H1 (cell line): ENCODE results near the gene CUX1. TPM values are rescaled to one million over a fixed set of nuclear protein-coding genes. Genes with fewer than 3 reads are reported as not detected.
A peak's percentile ranks its signal among the peaks of the same experiment; 100 is the strongest.

Experiments used
- CTCF ChIA-PET: fragments of 300-600 bp; sonication (Branson Sonifier 250); formaldehyde crosslinking; loops from one replicate; lab custom pipeline; 2021; ENCODE audit not compliant: partially characterized antibody; lab: Charles Lee
- POLR2A ChIA-PET: fragments of 300-600 bp; sonication (Branson Sonifier 250); formaldehyde crosslinking; loops from one replicate; lab custom pipeline; 2021; ENCODE audit warnings: inconsistent platforms; ENCODE audit not compliant: partially characterized antibody; lab: Charles Lee
- DNase-seq, 2 experiments: peaks; one replicate each; pipeline versions ENCODE4 v3.0.0 to v3.0.0-alpha.2; 2010 to 2022; ENCODE audit warnings: low spot score in 2 of 2, low read depth in 1 of 2, mixed read lengths in 1 of 2
- FAIRE-seq: peaks from 2 replicates; lab custom pipeline; 2011; peaks lifted over from hg19 to GRCh38; lab: Jason Lieb, UNC
- H2AFZ ChIP-seq: 2 replicates; pipeline ENCODE4 v1.8.1; 2012; ENCODE audit warnings: low read length, inconsistent platforms
- H2AK5ac ChIP-seq: 2 replicates; pipeline ENCODE4 v1.6.1; 2013; ENCODE audit warnings: low read depth, low read length
- H2BK120ac ChIP-seq: replicated peaks from 2 replicates; pipeline ENCODE3; 2013; ENCODE audit warnings: low read depth, low read length, inconsistent platforms
- H2BK12ac ChIP-seq: 2 replicates; pipeline ENCODE4 v1.6.1; 2013; ENCODE audit warnings: low read depth, low read length
- H2BK15ac ChIP-seq: 2 replicates; pipeline ENCODE4 v1.6.1; 2013; ENCODE audit warnings: low read length
- H2BK20ac ChIP-seq: 2 replicates; pipeline ENCODE4 v1.6.1; 2013; ENCODE audit warnings: low read length
- H2BK5ac ChIP-seq: 2 replicates; pipeline ENCODE4 v1.6.1; 2013; ENCODE audit warnings: low read depth, low read length
- H3K14ac ChIP-seq: 2 replicates; pipeline ENCODE4 v1.6.1; 2013; ENCODE audit warnings: inconsistent platforms; ENCODE audit not compliant: insufficient read length
- H3K18ac ChIP-seq: 2 replicates; pipeline ENCODE4 v1.6.1; 2013; ENCODE audit warnings: low read length; ENCODE audit errors: extremely low read depth
- H3K23ac ChIP-seq: 2 replicates; pipeline ENCODE4 v1.6.1; 2013; ENCODE audit warnings: inconsistent platforms; ENCODE audit not compliant: insufficient read length
- H3K23me2 ChIP-seq: 2 replicates; pipeline ENCODE4 v1.6.1; 2013; ENCODE audit warnings: low read depth, low read length
- H3K27ac ChIP-seq: 2 replicates; pipeline ENCODE4 v1.6.1; 2011; ENCODE audit warnings: low read depth, low read length, inconsistent platforms
- H3K27me3 ChIP-seq, 4 experiments: replicated peaks in 1 of 4; 1 replicate in 1 of 4; 2 replicates in 3 of 4; pipeline versions ENCODE4 v1.6.1 to v1.8.1; 2011 to 2013; ENCODE audit warnings: low read length in 3 of 4, mild to moderate bottlenecking in 3 of 4, inconsistent platforms in 2 of 4, mixed read lengths in 2 of 4, moderate library complexity in 1 of 4; ENCODE audit not compliant: control insufficient read depth in 3 of 4, insufficient read depth in 3 of 4; ENCODE audit errors: extremely low read depth in 1 of 4
- H3K36me3 ChIP-seq, 4 experiments: 2 replicates each; pipeline versions ENCODE4 v1.6.1 to v1.8.1; 2011 to 2013; ENCODE audit warnings: mild to moderate bottlenecking in 4 of 4, low read length in 3 of 4, moderate library complexity in 2 of 4, control low read depth in 1 of 4, inconsistent platforms in 1 of 4; ENCODE audit not compliant: insufficient read depth in 4 of 4, control insufficient read depth in 2 of 4
- H3K4ac ChIP-seq: replicated peaks from 2 replicates; pipeline ENCODE3; 2013; ENCODE audit warnings: low read length, low read depth, mixed read lengths, inconsistent platforms; ENCODE audit not compliant: insufficient read length
- H3K4me1 ChIP-seq, 4 experiments: replicated peaks in 1 of 4; 1 replicate in 1 of 4; 2 replicates in 3 of 4; pipeline versions ENCODE4 v1.6.1 to v1.8.1; 2011 to 2013; ENCODE audit warnings: low read length in 3 of 4, inconsistent platforms in 2 of 4, mixed read lengths in 1 of 4; ENCODE audit not compliant: insufficient read depth in 4 of 4, control insufficient read depth in 3 of 4
- H3K4me2 ChIP-seq, 2 experiments: 2 replicates each; pipeline versions ENCODE4 v1.6.1 to v1.8.1; 2011 to 2013; ENCODE audit warnings: low read depth in 2 of 2, low read length in 2 of 2, control low read depth in 1 of 2, inconsistent platforms in 1 of 2, mild to moderate bottlenecking in 1 of 2; ENCODE audit not compliant: insufficient read depth in 1 of 2
- H3K4me3 ChIP-seq, 4 experiments: fragments of 200-600, 300-600 bp in 1 of 4; sonication (generic), shearing (Covaris generic), sonication (Bioruptor Twin) in 1 of 4; 2 replicates each; pipeline versions ENCODE4 v1.5.1 to v1.8.1; 2011 to 2016; ENCODE audit warnings: low read length in 4 of 4, low read depth in 3 of 4, control low read depth in 2 of 4, inconsistent platforms in 2 of 4, mild to moderate bottlenecking in 2 of 4, mixed read lengths in 1 of 4, moderate library complexity in 1 of 4; ENCODE audit not compliant: insufficient read depth in 2 of 4; ENCODE audit errors: extremely low read depth in 1 of 4
- H3K56ac ChIP-seq: replicated peaks from 2 replicates; pipeline ENCODE3; 2013; ENCODE audit warnings: low read depth, mild to moderate bottlenecking, mixed read lengths, low read length, inconsistent platforms; ENCODE audit not compliant: insufficient read length
- H3K79me1 ChIP-seq: 2 replicates; pipeline ENCODE4 v1.6.1; 2013; ENCODE audit warnings: low read depth, low read length, control low read depth
- H3K79me2 ChIP-seq, 2 experiments: 2 replicates each; pipeline versions ENCODE4 v1.6.1 to v1.8.1; 2012 to 2013; ENCODE audit warnings: low read length in 2 of 2, mild to moderate bottlenecking in 2 of 2, inconsistent platforms in 1 of 2; ENCODE audit not compliant: insufficient read depth in 2 of 2, control insufficient read depth in 1 of 2
- H3K9ac ChIP-seq, 4 experiments: replicated peaks in 1 of 4; 1 replicate in 1 of 4; 2 replicates in 3 of 4; pipeline versions ENCODE4 v1.6.1 to v1.8.1; 2011 to 2013; ENCODE audit warnings: low read depth in 3 of 4, low read length in 3 of 4, control low read depth in 2 of 4, mild to moderate bottlenecking in 2 of 4, moderate library complexity in 2 of 4, inconsistent platforms in 1 of 4; ENCODE audit errors: extremely low read depth in 1 of 4
- H3K9me3 ChIP-seq, 2 experiments: 2 replicates each; pipeline versions ENCODE4 v1.6.1 to v1.8.1; 2012 to 2013; ENCODE audit warnings: mild to moderate bottlenecking in 2 of 2, moderate library complexity in 2 of 2, control low read depth in 1 of 2, inconsistent platforms in 1 of 2, low read depth in 1 of 2, low read length in 1 of 2, mixed read lengths in 1 of 2; ENCODE audit not compliant: insufficient read depth in 2 of 2
- H4K20me1 ChIP-seq, 2 experiments: replicated peaks in 1 of 2; 2 replicates each; pipeline versions ENCODE3 to v1.8.1; 2011 to 2013; ENCODE audit warnings: inconsistent platforms in 2 of 2, low read length in 2 of 2, mild to moderate bottlenecking in 1 of 2; ENCODE audit not compliant: insufficient read depth in 2 of 2, control insufficient read depth in 1 of 2
- H4K5ac ChIP-seq: 2 replicates; pipeline ENCODE4 v1.6.1; 2013; ENCODE audit warnings: low read length, low read depth, mixed read lengths, inconsistent platforms; ENCODE audit not compliant: insufficient read length
- H4K8ac ChIP-seq: 2 replicates; pipeline ENCODE4 v1.8.0; 2013; ENCODE audit warnings: mild to moderate bottlenecking, moderate library complexity, low read length, inconsistent platforms; ENCODE audit not compliant: insufficient read depth; ENCODE audit errors: extremely low read depth
- H4K91ac ChIP-seq: replicated peaks from 2 replicates; pipeline ENCODE3; 2013; ENCODE audit warnings: low read length, mixed read lengths, inconsistent platforms; ENCODE audit not compliant: insufficient read length
- BACH1 ChIP-seq: IDR thresholded peaks from 2 replicates; pipeline ENCODE4 v1.6.1; 2012; ENCODE audit warnings: low read length, improper control_type of control experiment
- CBX5 ChIP-seq: fragments of 300-800, 300-1000 bp; sonication (generic); IDR thresholded peaks from 2 replicates; pipeline ENCODE4 v1.7.1; 2016; ENCODE audit warnings: antibody characterized with exemption, low read length, low read depth
- CHD2 ChIP-seq: IDR thresholded peaks from 2 replicates; pipeline ENCODE4 v1.6.1; 2012; ENCODE audit warnings: low read length, improper control_type of control experiment
- EZH2 ChIP-seq: fragments of 200-600 bp; sonication (generic); IDR thresholded peaks from 2 replicates; pipeline ENCODE4 v1.7.1; 2012; ENCODE audit warnings: low read depth, mild to moderate bottlenecking, moderate library complexity, low read length, inconsistent platforms; ENCODE audit not compliant: severe bottlenecking
- FOSL1 ChIP-seq: IDR thresholded peaks from 2 replicates; pipeline ENCODE4 v1.6.1; 2011; ENCODE audit warnings: mild to moderate bottlenecking, low read depth, low read length, moderate library complexity; ENCODE audit not compliant: insufficient read depth
- JUND ChIP-seq: IDR thresholded peaks from 2 replicates; pipeline ENCODE4 v1.6.1; 2011; ENCODE audit warnings: mild to moderate bottlenecking, improper control_type of control experiment, low read length
- POLR2A ChIP-seq, 2 experiments: IDR thresholded peaks; 1 replicate in 1 of 2; 2 replicates in 1 of 2; pipeline ENCODE4 v1.6.1; 2011; ENCODE audit warnings: low read depth in 2 of 2, low read length in 2 of 2, mild to moderate bottlenecking in 2 of 2; ENCODE audit errors: control extremely low read depth in 1 of 2
- RXRA ChIP-seq: IDR thresholded peaks from 2 replicates; pipeline ENCODE4 v1.6.1; 2011; ENCODE audit warnings: low read depth, mild to moderate bottlenecking, low read length, moderate library complexity; ENCODE audit not compliant: insufficient read depth
- USF2 ChIP-seq: IDR thresholded peaks from 2 replicates; pipeline ENCODE4 v1.6.1; 2011; ENCODE audit warnings: low read length, improper control_type of control experiment
- WGBS, 2 experiments: shearing (Covaris generic) in 1 of 2; methylation state at CpG; one replicate each; pipeline versions ENCODE4 v1.1.6 to v1.1.7; 2013 to 2015; ENCODE audit warnings: low lambda C conversion rate in 2 of 2, mixed read lengths in 2 of 2, inconsistent platforms in 1 of 2, low coverage in 1 of 2, missing lambda C conversion rate in 1 of 2; ENCODE audit not compliant: insufficient replicate concordance in 2 of 2, insufficient coverage in 1 of 2, insufficient read length in 1 of 2; ENCODE audit errors: extremely low coverage in 1 of 2, missing lambda C conversion rate in 1 of 2; 5-methylcytosine and 5-hydroxymethylcytosine counted together
- polyA plus RNA-seq, 7 experiments: library from polyadenylated mRNA; depleted of rRNA in 3 of 7; stranded (reverse) in 5 of 7; unstranded in 2 of 7; fragments of >200 nt in 5 of 7; fragments of 200-250 nt in 2 of 7; gene quantifications; 1 replicate in 5 of 7; 2 replicates in 1 of 7; 4 replicates in 1 of 7; pipeline versions ENCODE4 v1.2.1 to v1.2.3, GENCODE V29; 2011 to 2013; ENCODE audit warnings: missing spikeins in 2 of 7, mixed read lengths in 2 of 7
- total RNA-seq: library from RNA; stranded (reverse); fragmentation: NEBNext Ultra II Directional; extraction: Animal tissue kit (Norgen Biotek cat#: 25700); gene quantifications from 2 replicates; pipeline ENCODE4 v1.2.1, GENCODE V29; 2021

CUX1 gene
- total and polyA plus RNA-seq, 2 of the 8 experiments (the other 6 are each of a cell fraction or from before 2014, with no cell fraction given), result 21.6 to 65.9 TPM

GRCh38 chr7:102046373-102047117 is 229.1 kb downstream of the CUX1 start:
- H3K14ac ChIP-seq, result no peak overlapping the region
- H3K56ac ChIP-seq, result no peak overlapping the region
- no peaks in the 10 kb centered on the region for H3K9me3 ChIP-seq
- ChIA-PET CTCF (interaction anchor here (0.6 to 1.3 kb wide), 6 partner anchors 9 to 61 kb away, joined by 3 to 8 read pairs (median 4); no protein-coding TSS in a partner anchor), POLR2A (no interaction called here)
- H2AK5ac ChIP-seq, result 0 out of 2 replicates have a peak overlapping the region, but pooled peaks have one; percentile 65
- no peak overlapping the region for H2BK15ac ChIP-seq
- no peak overlapping the region for H3K9ac ChIP-seq
- H3K4ac ChIP-seq, result no peak overlapping the region
- H3K27me3 ChIP-seq, result no peaks in the 10 kb centered on the region
- peaks cover 6 to 16% of the 10 kb centered on the region in 2 experiments for H4K20me1 ChIP-seq
- H3K4me1 ChIP-seq, result no peaks in the 10 kb centered on the region; a peak in 1 of 7 replicates
- H4K91ac ChIP-seq, result no peak overlapping the region
- H2BK12ac ChIP-seq, result no peak overlapping the region
- no peak overlapping the region for H2BK120ac ChIP-seq
- no peak for FAIRE-seq
- H4K8ac ChIP-seq, result no peak overlapping the region
- no peaks in the 10 kb centered on the region for H3K36me3 ChIP-seq
- no peaks in the 10 kb centered on the region; a peak in 1 of 4 replicates for H3K79me2 ChIP-seq
- no peak overlapping the region for H2BK5ac ChIP-seq
- 89% methylated on average over 10 of the region's 11 CpGs; no CpG with 5 or more reads in 1 of the 2 experiments for WGBS, 2 experiments
- H3K23me2 ChIP-seq, result peaks cover 5% of the 10 kb centered on the region; the same call in 1 of the 2 replicates
- no peak overlapping the region for H3K18ac ChIP-seq
- no peak overlapping the region for H3K27ac ChIP-seq
- H4K5ac ChIP-seq, result no peak overlapping the region
- H3K23ac ChIP-seq, result no peak overlapping the region
- no peak overlapping the region for H2AFZ ChIP-seq
- H3K79me1 ChIP-seq, result peaks cover 8% of the 10 kb centered on the region; the same call in 1 of the 2 replicates
- H3K4me2 ChIP-seq, result no peak overlapping the region
- no peak for DNase-seq
- H3K4me3 ChIP-seq, result no peak overlapping the region
- no peak overlapping the region for H2BK20ac ChIP-seq
- no peak for TF ChIP-seq CHD2
- TF ChIP-seq FOSL1, result no peak
- no peak for TF ChIP-seq USF2
- TF ChIP-seq CBX5, result no peak
- TF ChIP-seq EZH2, result no peak
- no peak for TF ChIP-seq BACH1
- TF ChIP-seq JUND, result no peak
- no peak for TF ChIP-seq RXRA
- no peak for TF ChIP-seq POLR2A (IDR thresholded peaks at IDR 0.05; ENCODE audit: control extremely low read depth in 1 of 2, low read depth in 2 of 2, low read length in 2 of 2)
